A549 treated with CpdA at 1 μM for 4 hours (cell line): ENCODE results near the gene FKBP10. TPM values are rescaled to one million over a fixed set of nuclear protein-coding genes. Genes with fewer than 3 reads are reported as not detected.

Source experiments
- total RNA-seq: library from RNA; stranded (reverse); fragments of 200-300 nt; extraction: Qiagen RNA extraction; gene quantifications from 5 replicates; pipeline ENCODE4 v1.2.3, GENCODE V29; 2022; ENCODE audit warnings: low read depth

FKBP10 gene, protein sequence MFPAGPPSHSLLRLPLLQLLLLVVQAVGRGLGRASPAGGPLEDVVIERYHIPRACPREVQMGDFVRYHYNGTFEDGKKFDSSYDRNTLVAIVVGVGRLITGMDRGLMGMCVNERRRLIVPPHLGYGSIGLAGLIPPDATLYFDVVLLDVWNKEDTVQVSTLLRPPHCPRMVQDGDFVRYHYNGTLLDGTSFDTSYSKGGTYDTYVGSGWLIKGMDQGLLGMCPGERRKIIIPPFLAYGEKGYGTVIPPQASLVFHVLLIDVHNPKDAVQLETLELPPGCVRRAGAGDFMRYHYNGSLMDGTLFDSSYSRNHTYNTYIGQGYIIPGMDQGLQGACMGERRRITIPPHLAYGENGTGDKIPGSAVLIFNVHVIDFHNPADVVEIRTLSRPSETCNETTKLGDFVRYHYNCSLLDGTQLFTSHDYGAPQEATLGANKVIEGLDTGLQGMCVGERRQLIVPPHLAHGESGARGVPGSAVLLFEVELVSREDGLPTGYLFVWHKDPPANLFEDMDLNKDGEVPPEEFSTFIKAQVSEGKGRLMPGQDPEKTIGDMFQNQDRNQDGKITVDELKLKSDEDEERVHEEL
- 94.4 to 120 TPM (median 107 TPM) in 5 replicates for total RNA-seq

DNA sequence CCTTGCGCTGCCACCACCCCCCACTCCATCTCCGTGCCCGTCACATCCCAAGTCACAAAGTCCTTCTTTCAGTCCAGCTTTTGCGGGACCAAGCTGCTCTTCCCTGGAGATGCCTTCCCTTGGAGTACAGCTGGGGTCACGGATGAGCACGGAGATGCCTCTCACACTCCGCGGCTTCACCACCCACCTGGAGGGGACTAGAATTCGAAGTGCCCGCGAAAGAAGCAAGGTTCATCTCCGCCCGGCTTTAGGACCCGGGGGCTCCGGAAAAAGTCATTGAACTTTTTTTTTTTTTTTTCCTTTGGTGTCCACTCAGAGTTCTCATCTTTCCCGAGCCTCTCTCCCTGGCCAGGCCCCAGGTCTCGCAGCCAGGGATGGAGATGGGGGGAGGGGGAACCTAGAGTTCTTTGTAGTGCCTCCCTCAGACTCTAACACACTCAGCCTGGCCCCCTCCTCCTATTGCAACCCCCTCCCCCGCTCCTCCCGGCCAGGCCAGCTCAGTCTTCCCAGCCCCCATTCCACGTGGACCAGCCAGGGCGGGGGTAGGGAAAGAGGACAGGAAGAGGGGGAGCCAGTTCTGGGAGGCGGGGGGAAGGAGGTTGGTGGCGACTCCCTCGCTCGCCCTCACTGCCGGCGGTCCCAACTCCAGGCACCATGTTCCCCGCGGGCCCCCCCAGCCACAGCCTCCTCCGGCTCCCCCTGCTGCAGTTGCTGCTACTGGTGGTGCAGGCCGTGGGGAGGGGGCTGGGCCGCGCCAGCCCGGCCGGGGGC is at the start of gene FKBP10:
Gene FKBP10, plus strand, starts transcription at position 624 of the 771 bp plus-strand sequence. Its CDS starts 31 bp downstream, at position 655.

DNA sequence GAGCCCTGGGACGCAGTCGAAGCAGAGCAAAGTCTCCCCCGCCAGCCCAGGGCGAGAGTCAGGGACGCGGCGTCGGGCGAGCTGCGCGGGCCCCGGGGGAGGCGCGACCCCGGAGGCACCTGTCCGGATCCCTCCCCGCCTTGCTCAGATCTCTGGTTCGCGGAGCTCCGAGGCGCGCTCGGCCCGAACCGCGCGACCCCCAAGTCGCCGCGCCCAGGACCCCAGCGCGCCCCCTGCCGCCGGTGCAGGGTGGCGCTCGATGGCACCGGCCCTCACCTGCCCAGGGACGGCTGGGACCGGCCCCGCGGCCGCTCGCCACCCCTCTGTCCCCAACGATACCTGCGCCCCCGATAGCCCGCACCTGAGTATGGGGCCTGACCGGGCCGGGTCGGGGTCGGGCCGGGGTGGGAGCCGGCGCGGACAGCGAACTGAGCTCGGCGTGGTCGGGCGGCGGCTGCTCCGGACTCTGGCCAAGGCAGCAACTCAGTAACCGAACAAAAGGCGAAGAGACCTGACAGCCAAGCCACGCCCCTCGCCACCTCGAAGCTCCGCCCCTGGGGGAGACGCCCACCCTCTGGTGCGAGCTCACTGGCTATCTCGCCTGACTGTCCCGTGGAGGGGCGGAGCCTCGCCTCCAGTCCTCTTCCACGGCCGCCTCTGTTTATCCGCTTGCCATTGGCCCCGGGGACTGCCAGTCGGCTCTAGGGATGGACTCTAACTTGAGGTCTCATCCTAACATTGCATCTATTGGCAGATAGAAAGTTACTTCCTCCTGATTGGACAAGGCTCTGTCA is 26.4 kb upstream of the FKBP10 start, which contains the start of gene JUP:
Gene JUP, minus strand, starts transcription at position 485 of the 794 bp plus-strand sequence. CDS start 14,857 bp downstream, outside the sequence.

DNA sequence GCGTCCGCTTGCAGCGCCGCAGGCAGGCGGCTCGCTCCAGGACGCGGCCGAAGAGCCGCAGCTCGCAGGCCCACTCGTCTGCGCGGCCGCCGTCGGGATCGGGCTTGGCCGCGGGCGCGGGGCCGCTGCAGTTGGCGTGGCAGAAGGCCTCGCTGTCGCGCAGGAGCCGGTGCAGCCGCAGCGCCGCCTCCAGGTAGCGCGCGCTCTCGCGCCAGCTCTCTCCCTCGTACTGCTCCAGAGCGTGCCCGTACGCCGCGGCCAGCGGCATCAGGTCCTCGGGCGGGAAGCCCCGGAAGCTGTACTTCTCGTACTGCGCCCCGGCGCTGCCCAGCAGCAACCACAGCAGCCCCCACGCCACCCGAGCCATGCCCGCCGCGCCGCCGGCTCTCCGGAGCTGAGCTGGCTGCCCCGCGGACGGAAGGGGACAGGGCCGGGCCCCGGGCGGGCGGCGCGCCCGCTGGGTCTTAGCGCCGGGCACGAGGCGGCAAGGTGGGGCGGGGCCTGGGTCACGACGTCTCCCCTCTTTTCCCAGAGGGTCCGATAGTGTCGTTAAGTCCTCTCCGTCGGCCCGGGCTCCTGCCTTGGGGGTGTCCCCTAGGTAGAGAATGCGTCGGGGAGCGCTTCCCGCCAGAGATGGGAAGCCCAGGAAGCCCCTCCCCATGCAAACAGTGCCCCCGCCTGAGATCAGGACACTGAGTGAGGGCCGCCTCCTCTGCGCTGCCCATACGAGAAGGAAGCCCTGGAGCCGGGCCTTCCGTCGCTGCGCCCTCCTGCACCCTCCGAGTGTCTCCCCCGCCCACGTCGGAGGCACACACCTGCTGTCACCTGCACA is 1.0 kb upstream of the FKBP10 start, which contains the start of gene P3H4:
Gene P3H4, minus strand, starts transcription at position 401 of the 832 bp plus-strand sequence. Its CDS starts 34 bp downstream, at position 367.

DNA sequence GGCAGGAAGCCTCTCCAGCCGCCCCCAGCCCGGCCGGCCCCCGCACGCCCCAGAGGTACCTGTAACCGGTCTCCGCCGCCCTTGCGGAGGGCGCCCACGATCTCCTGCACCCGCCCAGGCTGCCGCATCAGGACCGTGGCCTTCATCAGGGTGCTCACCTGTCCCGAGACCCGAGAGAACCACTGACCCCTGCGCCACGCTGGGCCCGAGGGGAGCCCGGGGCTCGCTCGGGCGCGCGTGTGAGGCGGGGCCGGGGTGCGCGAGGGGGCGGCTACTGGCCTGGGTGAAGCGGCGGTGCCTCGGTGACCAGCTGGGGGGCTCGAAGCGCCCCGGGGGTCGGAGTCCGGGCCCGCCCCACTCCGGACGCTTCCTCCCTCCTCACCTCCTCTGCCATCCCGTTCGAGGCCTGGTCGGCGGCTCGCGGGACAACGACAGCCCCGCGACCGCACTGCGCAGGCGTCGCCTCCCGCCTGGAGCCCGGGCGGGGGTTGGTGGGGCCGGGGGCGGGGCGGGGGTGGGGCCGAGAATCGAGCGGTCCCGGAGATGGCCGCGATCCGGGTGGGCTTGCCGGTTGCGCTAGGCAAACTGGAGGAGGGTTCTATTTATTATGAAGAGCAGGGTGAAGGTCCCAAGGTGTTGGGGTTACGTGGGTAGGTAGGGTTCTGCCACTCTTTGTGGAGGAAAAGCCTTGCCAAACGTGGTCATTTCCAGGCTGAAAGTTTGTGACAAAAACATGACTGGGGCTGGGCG is 23.2 kb downstream of the FKBP10 start, which contains the start of gene NT5C3B:
Gene NT5C3B, minus strand, starts transcription at position 433 of the 750 bp plus-strand sequence. Its CDS starts 39 bp downstream, at position 394.

DNA sequence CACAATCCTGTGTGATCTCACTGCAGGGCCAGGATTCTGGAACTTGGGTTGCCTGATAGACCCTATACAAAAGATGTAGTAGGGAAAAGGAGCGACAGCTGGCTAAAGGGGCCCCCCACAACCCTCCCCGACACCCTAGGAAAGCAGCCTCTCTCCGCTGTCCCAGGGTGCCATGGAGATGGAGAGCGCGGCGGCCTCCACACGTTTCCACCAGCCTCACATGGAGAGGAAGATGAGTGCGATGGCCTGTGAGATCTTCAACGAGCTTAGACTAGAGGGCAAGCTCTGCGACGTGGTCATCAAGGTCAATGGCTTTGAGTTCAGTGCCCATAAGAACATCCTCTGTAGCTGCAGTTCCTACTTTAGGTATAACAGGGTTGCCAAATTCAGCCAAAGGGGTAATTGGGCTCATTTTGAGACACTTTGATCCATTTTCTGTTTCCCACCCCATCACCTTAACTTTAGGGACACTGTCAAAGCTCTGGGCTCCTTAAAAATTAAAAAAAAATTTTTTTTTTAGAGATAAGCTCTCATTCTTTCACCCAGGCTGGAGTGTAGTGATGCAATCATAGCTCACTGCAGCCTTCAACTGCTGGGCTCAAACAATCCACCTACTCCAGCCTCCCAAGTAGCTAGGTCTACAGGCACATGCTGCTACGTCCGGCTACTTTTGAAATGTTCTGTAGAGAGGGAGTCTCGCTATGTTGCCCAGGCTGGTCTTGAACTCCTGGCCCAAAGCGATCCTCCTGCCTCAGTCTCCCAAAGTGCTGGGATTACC is 25.1 kb downstream of the FKBP10 start, which contains the start of gene KLHL10:
Gene KLHL10, plus strand, starts transcription at position 65 of the 778 bp plus-strand sequence. Its CDS starts 108 bp downstream, at position 173.

DNA sequence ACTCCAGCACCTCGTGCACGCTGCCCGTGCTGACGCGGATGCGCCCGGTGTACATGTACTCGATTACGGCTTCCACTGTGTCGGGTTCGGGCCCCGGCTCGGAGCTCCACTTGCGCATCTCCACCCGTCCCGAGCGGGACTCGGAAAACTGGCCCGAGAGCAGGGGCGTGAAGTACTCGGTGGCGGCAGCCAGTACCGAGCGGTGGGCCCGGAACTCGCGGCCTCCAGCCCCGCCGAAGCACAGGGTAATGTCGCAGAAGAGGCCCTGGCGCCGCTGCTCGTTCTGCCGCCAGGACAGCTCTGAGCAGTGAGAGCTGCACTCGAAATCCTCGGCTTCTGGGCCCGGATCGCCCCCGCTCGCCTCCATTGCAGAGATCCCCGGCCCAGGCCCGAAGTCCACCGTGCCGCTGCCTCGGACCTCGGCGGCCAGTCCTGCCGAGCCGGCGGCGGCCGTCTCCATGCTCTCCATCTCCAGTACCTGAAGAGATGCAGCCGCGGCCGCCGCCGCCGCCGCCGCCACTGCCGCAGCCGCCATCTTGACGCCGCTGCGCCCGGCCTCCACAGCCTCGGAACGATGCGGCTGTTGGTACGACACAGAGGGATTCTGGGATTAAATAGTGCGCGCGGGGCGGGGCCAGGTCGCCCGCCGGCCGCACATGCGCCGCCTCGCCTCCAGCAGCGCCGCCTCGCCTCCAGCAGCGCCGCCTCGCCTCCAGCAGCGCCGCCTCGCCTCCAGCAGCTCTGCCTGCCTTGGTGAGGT is 52.2 kb downstream of the FKBP10 start, which contains the start of gene KLHL11:
Gene KLHL11, minus strand, starts transcription at position 588 of the 760 bp plus-strand sequence. Its CDS starts 53 bp downstream, at position 535.

Other genes with a start within 250 kb of the FKBP10 start
- not detected in 5 replicates for gene KRT9, start 240.9 kb upstream of the FKBP10 start, total RNA-seq
- 0.14 to 0.30 TPM (median 0.16 TPM) in 3 of 5 replicates, not detected in the others for gene KRT14, start 226.1 kb upstream of the FKBP10 start, total RNA-seq
- gene KRT16, start 200.2 kb upstream of the FKBP10 start, total RNA-seq: 0.43 to 0.96 TPM (median 0.73 TPM) in 5 replicates
- 0.77 to 1.2 TPM (median 1.1 TPM) in 5 replicates for gene KRT17, start 188.4 kb upstream of the FKBP10 start, total RNA-seq
- 1,218 to 1,665 TPM (median 1,423 TPM) in 5 replicates for gene EIF1, start 124.1 kb upstream of the FKBP10 start, total RNA-seq
- gene GAST, start 100.7 kb upstream of the FKBP10 start, total RNA-seq: 0.14 TPM in 1 of 5 replicates, not detected in the others
- gene HAP1, start 78.4 kb upstream of the FKBP10 start, total RNA-seq: 1.2 to 1.9 TPM (median 1.7 TPM) in 5 replicates
- 84.4 to 128 TPM (median 119 TPM) in 5 replicates for gene JUP, start 26.3 kb upstream of the FKBP10 start, total RNA-seq
- 28.2 to 40.1 TPM (median 37.2 TPM) in 5 replicates for gene P3H4, start 1.1 kb upstream of the FKBP10 start, total RNA-seq
- gene NT5C3B, start 23.2 kb downstream of the FKBP10 start, total RNA-seq: 100 to 115 TPM (median 113 TPM) in 5 replicates
- 0.03 TPM in 1 of 5 replicates, not detected in the others for gene KLHL10, start 24.8 kb downstream of the FKBP10 start, total RNA-seq
- 2.2 to 4.6 TPM (median 2.8 TPM) in 5 replicates for gene KLHL11, start 52.4 kb downstream of the FKBP10 start, total RNA-seq
- gene ACLY, start 105.9 kb downstream of the FKBP10 start, total RNA-seq: 261 to 324 TPM (median 311 TPM) in 5 replicates
- 1.1 to 2.4 TPM (median 1.7 TPM) in 5 replicates for gene ODAD4, start 117.6 kb downstream of the FKBP10 start, total RNA-seq
- 57.9 to 75.9 TPM (median 71.3 TPM) in 5 replicates for gene CNP, start 153.8 kb downstream of the FKBP10 start, total RNA-seq
- 123 to 137 TPM (median 126 TPM) in 5 replicates for gene DNAJC7, start 204.4 kb downstream of the FKBP10 start, total RNA-seq
- 45.2 to 51.0 TPM (median 46.7 TPM) in 5 replicates for gene NKIRAS2, start 207.1 kb downstream of the FKBP10 start, total RNA-seq
- gene C17orf113, start 237.6 kb downstream of the FKBP10 start, total RNA-seq: 0.40 to 0.81 TPM (median 0.62 TPM) in 5 replicates